Progenitor cell of endocrine pancreas (in vitro differentiated cells): ENCODE data around the gene FZD4. TPM values are rescaled to one million over a fixed set of nuclear protein-coding genes. Genes with fewer than 3 reads are reported as not detected.
"Not testable (repeated sequence)": the region's sequence is repeated elsewhere in the genome, so short reads cannot be mapped to it uniquely, and the experiment has no call there.

Experiments used
- DNase-seq: peaks from one replicate; pipeline ENCODE4 v3.0.0; 2021; ENCODE audit warnings: low spot score; ENCODE audit not compliant: unreplicated experiment
- H3K27ac Mint-ChIP-seq: 2 replicates; pipeline ENCODE4 v1.8.0; 2021; ENCODE audit warnings: mild to moderate bottlenecking, moderate library complexity, mixed read lengths
- H3K27me3 Mint-ChIP-seq: 2 replicates; pipeline ENCODE4 v1.8.0; 2021; ENCODE audit warnings: mixed read lengths
- H3K36me3 Mint-ChIP-seq: 2 replicates; pipeline ENCODE4 v1.8.0; 2022; ENCODE audit warnings: mixed read lengths; ENCODE audit not compliant: insufficient read depth
- H3K4me1 Mint-ChIP-seq: 2 replicates; pipeline ENCODE4 v1.8.0; 2021; ENCODE audit warnings: low read depth, mixed read lengths
- H3K4me3 Mint-ChIP-seq: 2 replicates; pipeline ENCODE4 v1.8.0; 2021; ENCODE audit warnings: low read depth, mild to moderate bottlenecking, moderate library complexity, mixed read lengths
- H3K9me3 Mint-ChIP-seq: 2 replicates; pipeline ENCODE4 v1.8.0; 2021; ENCODE audit warnings: low read depth, mixed read lengths
- CTCF ChIP-seq: fragments of 200-600 bp; sonication (generic); IDR thresholded peaks from one replicate; pipeline ENCODE4 v1.5.0; 2021; ENCODE audit warnings: antibody characterized with exemption, mild to moderate bottlenecking; ENCODE audit not compliant: unreplicated experiment
- total RNA-seq: library from RNA; stranded (reverse); gene quantifications from 2 replicates; pipeline ENCODE4 v1.2.1, GENCODE V29; 2021

The FZD4 gene
- total RNA-seq, 1 donor from 2014 or later: 9.3 TPM

- Mint-ChIP-seq H3K36me3 (no peaks in the 10 kb centered on the region), H3K27me3 (no peaks in the 10 kb centered on the region), H3K27ac (no peak overlapping the region)
These were observed 41.9 kb upstream of the FZD4 start for GRCh38 chr11:86996953-86997570.

GRCh38 chr11:86993031-86993430, 37.8 kb upstream of the FZD4 start:
- H3K4me3 Mint-ChIP-seq: no peak overlapping the region
- H3K27me3 Mint-ChIP-seq: peaks cover 3% of the 10 kb centered on the region
- no peaks in the 10 kb centered on the region for H3K36me3 Mint-ChIP-seq
- no peak overlapping the region for H3K27ac Mint-ChIP-seq
- TF ChIP-seq CTCF: no peak
- DNase-seq: no peak
- H3K9me3 Mint-ChIP-seq: no peaks in the 10 kb centered on the region
- H3K4me1 Mint-ChIP-seq: peaks cover 16% of the 10 kb centered on the region

More at GRCh38 chr11:86996953-86997570, 41.9 kb upstream of the FZD4 start:
- DNase-seq: no peak
- Mint-ChIP-seq H3K9me3 (no peaks in the 10 kb centered on the region), H3K4me1 (peaks cover 26% of the 10 kb centered on the region), H3K4me3 (no peak overlapping the region)
- TF ChIP-seq CTCF: no peak

GRCh38 chr11:86992340-86992739, 37.1 kb upstream of the FZD4 start:
- H3K27me3 Mint-ChIP-seq, H3K4me3 Mint-ChIP-seq, DNase-seq, H3K9me3 Mint-ChIP-seq, H3K36me3 Mint-ChIP-seq, H3K27ac Mint-ChIP-seq: not testable (repeated sequence)
- peaks cover 10% of the 10 kb centered on the region for H3K4me1 Mint-ChIP-seq

GRCh38 chr11:86991341-86991740, 36.1 kb upstream of the FZD4 start:
- no peak for TF ChIP-seq CTCF
- peaks cover 3% of the 10 kb centered on the region for H3K27me3 Mint-ChIP-seq
- H3K4me1 Mint-ChIP-seq: peaks cover 6% of the 10 kb centered on the region
- H3K9me3 Mint-ChIP-seq: no peaks in the 10 kb centered on the region
- no peak overlapping the region for H3K4me3 Mint-ChIP-seq
- no peak overlapping the region for H3K27ac Mint-ChIP-seq
- H3K36me3 Mint-ChIP-seq: no peaks in the 10 kb centered on the region
- no peak for DNase-seq

GRCh38 chr11:86990515-86990914, 35.3 kb upstream of the FZD4 start:
- peaks cover 3% of the 10 kb centered on the region for H3K27me3 Mint-ChIP-seq
- H3K4me1 Mint-ChIP-seq: peaks cover 6% of the 10 kb centered on the region
- DNase-seq: no peak
- H3K36me3 Mint-ChIP-seq: no peaks in the 10 kb centered on the region
- no peak for TF ChIP-seq CTCF
- H3K9me3 Mint-ChIP-seq: no peaks in the 10 kb centered on the region
- no peak overlapping the region for H3K27ac Mint-ChIP-seq
- H3K4me3 Mint-ChIP-seq: no peak overlapping the region

- Mint-ChIP-seq H3K4me1 (peaks cover 6% of the 10 kb centered on the region), H3K9me3 (no peaks in the 10 kb centered on the region), H3K27ac (no peak overlapping the region), H3K4me3 (no peak overlapping the region), H3K36me3 (no peaks in the 10 kb centered on the region), H3K27me3 (peaks cover 3% of the 10 kb centered on the region)
- no peak for DNase-seq
- no peak for TF ChIP-seq CTCF
These were observed 34.8 kb upstream of the FZD4 start for GRCh38 chr11:86990031-86990430.
